Astrocyte (in vitro differentiated cells and primary cell): ENCODE data around the gene DDAH1.

Experiments used
- CTCF ChIP-seq: IDR thresholded peaks from 2 replicates; pipeline ENCODE4 v1.5.1; 2011; ENCODE audit warnings: low read depth, mild to moderate bottlenecking, inconsistent platforms, low read length, moderate library complexity; ENCODE audit not compliant: insufficient read depth
- EZH2 ChIP-seq: IDR thresholded peaks from 2 replicates; pipeline ENCODE4 v1.6.1; 2012; ENCODE audit warnings: mild to moderate bottlenecking, low read length, inconsistent platforms; ENCODE audit not compliant: insufficient read depth

- TF ChIP-seq CTCF (no peak), EZH2 (no peak)
Measured at GRCh38 chr1:85319931-85320330, 145.0 kb downstream of the DDAH1 start.
